Hematopoietic multipotent progenitor cell treated with erythropoietin and hydrocortisone succinate and interleukin-3 and kit ligand, for 15 days (in vitro differentiated cells): ENCODE data around the gene PLXNA2.

Experiments used
- DNase-seq: peaks from one replicate; pipeline ENCODE4 v3.0.0-alpha.2; 2015; ENCODE audit warnings: low spot score

PLXNA2 gene

DNA sequence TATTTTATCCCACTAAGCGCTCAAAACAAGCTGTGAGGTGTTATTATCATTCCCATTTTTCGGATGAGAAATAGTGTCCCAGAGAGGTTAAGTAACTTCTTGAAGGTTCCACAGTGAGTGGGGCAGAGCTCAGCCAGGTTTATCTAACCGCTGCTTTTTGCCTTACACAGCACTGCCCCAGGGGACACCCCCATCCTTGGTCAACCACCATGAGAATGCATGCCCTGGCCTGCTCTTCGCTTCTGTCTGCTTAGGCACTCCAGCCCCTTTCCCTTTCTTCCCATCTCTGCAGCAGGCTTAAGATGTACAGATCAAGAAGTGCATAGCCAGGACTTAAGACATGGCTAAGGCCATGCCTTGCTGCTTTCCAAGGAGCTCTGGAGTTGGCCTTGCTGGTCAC lies 174.3 kb downstream of the PLXNA2 start:
- no peak for DNase-seq

DNA sequence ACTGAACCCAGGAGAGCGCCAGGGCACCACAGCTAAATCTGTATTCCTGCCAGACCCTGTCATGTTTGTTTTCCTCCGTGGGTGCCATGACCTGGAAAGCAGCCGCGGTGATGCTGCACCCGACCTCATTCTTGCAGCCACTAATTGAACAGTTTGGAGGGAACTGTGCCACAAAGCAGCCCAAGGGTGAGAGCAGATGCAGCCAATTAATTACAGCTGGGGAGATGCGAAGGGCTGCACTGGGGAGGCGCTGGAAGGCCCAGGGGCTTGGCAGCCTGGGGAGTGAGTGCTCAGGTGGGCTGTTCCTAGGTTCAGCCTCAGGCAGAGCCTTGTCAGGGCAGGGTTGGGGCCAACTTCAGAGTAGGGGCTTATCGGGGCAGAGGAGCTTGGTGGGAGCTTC lies 174.9 kb downstream of the PLXNA2 start:
- no peak for DNase-seq

DNA sequence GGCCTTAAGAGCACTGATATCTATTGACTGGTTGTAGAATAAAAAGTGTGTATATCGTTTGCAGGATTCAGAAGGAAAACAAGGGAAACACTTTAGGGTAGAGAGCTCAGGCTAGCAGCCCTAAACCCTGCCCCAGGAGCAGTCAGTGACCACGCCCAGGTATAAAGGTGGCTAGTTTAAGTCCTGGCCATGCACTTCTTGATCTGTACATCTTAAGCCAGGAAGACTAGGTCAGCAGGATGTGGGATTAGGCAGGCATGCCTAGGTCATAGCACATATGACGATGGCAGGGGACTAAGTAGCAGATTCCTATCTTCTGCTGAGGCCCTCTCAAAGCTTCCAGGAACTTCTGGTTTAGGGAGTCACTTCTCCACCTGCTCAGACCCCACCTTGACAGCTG lies 175.3 kb downstream of the PLXNA2 start:
- no peak for DNase-seq

DNA sequence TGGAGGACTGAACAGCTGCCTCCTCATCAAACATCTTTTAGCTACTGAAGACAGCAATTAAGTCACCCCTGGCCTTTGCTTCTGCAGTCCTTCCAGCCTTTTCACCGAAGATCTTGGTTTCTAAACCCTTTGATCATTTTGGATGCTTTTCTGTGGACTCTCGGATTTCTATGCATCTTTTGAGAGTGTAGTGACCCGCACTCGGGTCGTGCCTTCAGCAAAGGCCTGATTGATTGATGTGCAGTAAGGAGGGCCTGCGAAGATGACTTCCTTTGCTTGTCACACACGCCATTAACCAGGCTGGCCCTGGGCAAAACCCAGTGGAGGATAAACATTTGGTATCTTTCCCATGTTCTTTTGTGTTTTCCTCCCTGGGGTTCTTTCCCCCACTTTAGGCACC lies 175.8 kb downstream of the PLXNA2 start:
- DNase-seq = no peak

DNA sequence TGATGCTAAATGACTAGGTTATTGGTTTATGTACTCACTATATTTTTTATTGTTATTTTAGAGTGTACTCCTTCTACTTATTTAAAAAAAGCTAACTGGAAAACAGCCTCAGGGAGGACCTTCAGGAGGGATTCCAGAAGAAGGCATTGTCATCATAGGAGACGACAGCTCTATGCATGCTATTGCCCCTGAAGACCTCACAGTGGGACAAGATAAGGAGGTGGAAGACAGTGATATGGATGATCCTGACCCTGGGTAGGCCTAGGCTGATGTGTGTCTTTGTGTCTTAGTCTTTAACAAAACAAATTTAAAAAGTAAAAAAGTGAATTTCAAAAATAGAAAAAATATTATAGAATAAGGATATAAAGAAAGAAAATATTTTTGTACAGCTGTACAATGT lies 177.6 kb downstream of the PLXNA2 start:
- no peak for DNase-seq

DNA sequence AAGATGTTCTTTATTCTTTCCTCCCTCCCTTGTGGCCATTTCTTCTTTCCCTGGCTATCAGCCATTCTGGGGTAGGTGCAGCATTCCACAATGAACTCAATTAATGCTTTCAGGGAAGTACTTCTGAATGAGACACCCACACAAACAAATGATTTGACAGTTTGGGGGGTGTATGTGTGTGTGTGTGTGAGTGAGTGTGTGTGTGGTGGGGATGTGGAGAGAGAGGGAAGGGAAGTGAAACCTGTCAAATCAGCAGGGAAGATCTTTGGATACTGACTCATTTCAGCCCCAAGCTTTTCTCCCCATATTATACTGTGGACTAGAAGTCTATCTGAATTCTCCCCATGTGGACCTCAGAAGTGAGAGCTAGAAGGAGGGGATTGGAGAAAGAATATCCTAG lies 178.3 kb downstream of the PLXNA2 start:
- no peak for DNase-seq

DNA sequence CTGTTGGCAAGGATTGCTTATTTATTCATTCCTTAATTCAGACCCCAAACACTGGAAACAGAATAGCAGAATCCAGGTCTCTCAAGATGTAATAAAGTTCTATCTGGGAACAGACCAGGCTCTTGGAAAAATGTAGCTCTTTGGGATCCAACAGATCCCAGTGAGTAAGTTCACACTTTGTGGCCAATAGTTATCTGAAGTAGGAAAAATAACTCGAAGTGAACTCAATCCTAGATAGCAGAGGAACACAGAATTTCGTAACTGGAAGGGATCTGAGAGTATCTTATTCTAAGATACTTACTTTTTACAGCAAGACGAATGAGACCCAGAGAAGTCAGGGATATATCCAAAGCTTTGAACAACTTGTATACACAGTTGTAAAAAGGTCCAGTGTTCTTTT lies 182.6 kb downstream of the PLXNA2 start:
- no peak for DNase-seq

DNA sequence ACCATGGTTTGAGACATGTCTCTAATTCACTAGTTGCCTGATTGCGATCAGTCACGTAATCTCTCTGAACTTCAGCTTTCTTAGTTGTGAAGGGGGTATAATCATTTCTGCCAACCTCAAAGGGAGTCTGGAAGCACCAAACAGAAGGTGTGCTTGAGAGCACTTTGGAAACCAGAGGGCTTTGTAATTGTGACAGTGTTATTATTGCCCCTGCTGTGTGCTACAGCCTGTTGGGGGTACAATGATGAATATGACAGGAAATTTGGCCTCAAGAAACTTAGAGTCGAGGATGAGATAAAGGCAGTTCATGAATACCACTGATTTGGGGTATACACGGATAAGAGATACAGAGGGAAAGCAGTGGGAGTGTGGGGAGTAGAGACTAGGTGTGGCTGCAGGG lies 183.1 kb downstream of the PLXNA2 start:
- DNase-seq = no peak

DNA sequence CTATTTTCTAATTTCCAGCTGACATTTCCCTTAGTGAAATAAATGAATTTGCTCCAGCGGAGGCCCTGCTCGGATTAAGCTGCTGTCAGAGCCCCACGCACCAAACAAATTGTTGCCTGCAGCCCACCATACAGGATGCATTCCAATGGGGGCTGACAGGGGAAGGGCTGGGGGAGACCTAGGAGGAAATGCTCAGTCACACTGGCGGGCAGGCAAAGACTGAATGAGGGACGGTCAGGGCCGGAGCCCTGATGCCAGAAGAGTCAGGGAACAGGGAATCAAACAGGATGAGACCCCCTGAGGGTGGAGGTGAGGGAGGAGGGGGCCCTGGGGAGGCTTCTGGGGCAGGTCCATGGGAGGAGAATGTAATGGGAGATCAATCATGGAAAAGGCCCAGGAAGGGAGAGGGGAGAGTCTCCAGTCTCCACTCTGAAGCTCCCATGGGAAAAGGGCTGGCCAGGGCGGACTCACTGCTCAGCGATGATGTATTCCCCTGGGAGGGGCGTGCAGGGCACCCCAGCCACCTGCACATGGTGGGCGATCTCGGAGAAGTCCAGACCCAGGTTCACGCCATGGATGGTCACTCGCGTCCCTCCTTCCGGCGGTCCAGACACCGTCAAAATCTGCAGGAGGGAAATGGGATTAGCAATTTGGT lies 183.8 kb downstream of the PLXNA2 start:
- no peak for DNase-seq

DNA sequence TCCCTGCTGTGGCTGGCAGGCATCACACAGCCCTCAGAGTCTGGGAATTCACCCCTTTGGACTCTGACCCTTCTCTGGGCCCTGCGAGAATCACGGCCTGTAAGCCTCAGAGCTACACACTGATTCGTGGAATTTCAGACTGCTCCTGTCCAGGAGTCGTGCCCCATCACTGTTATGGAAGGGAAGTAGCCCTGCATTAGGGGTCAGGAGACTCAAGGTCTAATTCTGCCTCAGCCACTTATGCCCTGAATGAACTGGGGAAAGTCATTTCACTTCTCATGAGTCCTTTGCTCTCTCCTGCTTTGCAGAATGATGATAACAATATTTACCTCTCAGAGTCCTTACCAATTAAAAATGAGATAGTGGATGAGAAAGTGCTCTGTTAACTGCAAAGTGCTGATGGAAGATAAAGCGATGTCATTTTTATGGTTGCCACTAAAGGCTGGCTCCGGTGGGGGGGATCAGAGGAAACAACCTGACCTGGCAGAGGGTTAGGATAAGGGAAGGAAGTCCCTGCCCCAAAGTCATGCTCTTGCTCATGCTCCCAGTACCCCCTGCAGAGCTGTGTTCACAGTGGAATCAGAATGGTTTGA lies 184.7 kb downstream of the PLXNA2 start:
- no peak for DNase-seq

DNA sequence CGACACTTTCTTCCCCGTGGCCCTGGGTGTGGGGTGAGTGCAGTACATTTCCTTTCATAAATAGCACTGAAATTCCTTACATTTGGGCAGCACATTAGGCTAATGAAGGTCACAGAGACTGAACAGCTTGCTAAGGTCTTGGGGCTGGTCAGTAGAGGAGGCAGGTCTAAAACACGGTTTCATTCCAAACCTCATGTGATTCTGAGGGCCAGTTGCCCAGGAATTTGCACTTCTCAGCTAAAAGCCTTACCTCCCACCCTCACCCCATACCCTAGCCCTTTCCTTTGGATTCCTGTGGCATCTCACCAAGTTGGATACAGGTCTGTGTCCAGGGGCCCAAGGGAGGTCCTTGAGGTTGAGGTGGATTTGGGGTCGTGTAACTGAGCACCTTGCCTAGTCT lies 185.4 kb downstream of the PLXNA2 start:
- no peak for DNase-seq

DNA sequence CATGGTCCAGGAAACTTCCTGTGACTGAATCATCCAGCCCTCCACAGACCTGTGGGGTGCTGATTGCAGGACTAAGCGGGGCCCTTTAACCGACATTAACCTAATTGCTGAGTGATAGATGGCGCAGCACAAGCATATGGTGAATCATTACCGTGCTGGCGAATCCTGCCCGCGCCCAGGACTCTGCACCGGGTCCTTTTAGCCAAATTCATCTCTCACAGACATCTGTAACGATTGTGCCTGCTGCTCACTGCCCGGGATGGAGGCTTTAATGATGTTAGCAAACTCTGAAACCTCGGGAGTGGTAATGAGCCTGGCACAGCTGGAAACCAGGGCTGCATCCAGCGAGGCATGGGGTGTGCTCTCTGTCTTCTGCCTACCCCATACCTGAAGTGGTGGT lies 185.9 kb downstream of the PLXNA2 start:
- DNase-seq = no peak

DNA sequence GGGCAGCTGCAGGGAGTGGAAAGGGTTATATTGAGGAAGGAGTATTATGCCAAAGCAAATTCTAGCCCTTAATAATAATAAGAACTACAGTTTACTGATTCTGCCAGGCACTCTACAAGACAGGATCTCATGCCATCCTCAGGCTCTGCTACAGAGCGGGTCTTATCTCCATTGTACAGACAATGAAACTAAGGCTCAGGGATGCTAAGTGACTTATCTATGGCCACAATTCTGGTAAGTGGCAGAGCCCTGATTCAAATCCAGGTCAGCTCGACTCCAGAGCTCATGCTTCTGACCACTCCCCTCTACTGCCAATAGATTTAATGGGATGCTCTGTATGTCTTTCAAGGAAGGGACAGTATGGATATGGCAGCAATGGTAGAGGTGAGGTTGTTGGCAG lies 187.1 kb downstream of the PLXNA2 start:
- DNase-seq = no peak

DNA sequence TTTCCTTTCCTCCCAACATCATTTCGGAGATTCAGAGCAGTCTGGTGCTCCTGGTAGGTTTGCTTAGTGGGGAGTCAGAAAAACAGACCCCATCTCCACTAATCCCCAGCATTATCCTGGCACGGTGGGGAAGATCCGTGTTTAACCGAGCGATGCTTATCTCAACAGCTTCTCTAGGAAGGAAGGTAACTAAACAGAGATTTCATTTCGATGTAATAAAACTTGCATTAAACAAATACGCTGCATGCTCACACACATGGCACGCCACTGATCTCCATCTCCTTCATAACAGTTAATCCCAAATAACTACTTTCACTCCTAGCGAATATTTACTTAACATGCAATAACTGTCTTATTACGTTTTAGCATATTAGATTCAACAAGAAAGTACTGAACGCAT lies 188.6 kb downstream of the PLXNA2 start:
- no peak for DNase-seq

DNA sequence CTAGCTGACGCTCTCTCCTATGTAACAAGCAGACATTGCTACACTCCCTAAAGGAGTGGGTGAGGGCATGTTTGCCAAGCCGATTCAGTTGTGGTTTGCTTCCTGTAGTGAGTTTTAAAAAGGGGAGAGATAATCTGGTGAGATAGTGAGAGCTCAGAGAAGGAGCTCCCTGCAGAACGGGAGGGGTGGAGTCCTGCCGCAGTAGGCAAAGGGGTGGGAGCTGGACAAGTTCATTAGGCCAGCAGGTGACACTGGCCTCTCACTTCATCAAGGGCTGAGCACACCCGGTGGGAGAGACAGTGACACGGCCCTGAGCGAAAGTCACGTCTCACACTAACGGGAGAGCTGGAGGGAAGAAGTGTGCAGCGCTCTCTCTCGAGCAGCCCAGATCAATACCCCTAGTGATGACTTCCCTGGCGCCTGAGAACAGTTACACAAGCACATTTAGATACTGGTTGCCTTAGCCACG lies 189.2 kb downstream of the PLXNA2 start:
- DNase-seq = no peak

DNA sequence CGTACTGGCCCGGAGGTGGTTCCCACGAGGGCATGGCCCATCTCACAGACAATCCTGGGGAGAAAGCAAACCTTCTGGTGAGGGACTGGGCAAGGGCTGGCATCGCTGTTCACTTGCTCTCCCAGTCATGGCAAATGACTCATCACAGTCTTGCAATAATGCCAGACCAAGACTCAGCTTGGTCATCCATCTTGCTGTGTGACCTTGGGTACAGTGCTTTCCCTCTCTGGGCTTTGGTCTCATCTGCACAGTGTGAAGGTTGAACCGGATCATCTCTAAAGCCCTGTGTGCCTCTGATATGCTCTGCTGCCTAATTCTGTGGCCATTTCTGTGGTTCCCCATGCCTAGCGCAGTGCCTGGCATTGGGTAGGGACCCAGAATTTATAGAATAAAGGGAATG lies 189.7 kb downstream of the PLXNA2 start:
- no peak for DNase-seq

DNA sequence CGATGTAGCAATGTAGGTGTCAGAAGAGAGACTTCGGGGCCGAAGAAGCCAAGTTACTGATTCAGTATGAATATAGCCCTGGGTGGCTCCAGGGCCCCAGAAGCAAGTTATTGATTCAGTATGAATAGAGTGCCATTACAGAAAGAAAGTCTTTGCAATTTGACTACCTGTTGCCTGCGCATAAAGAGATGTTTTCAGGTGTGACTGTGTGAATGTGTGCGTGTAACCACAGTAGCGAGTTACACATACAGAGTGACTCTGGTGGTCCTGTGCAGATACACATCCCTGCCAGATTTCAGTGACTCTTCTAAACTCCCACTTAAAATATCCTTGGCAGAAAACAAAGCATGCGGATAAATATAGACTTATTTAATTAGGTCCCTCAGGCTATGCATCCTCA lies 190.5 kb downstream of the PLXNA2 start:
- DNase-seq = no peak

DNA sequence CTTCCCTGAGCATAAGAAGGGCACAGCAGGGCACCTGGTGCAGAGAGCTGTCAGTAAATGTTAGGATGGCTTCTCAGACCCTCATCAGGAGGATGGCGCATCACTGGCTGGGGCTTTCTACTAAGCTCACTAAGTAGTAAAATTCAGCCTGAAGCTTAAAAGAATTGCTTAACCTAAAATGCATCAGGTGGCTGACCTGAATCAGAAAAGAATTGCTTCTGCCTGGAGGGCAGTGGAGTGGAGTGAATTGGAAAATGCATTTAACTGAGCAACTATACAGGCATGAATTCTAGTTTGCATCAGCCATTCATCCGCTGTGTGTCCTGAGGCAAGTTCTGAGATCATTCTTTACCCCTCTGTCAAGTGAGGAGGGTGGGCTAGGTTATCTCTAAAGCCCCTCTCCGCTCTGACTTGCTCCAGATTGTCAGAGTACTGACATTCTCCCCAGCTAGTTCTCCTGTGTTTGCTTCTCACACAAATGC lies 191.2 kb downstream of the PLXNA2 start:
- DNase-seq = no peak

DNA sequence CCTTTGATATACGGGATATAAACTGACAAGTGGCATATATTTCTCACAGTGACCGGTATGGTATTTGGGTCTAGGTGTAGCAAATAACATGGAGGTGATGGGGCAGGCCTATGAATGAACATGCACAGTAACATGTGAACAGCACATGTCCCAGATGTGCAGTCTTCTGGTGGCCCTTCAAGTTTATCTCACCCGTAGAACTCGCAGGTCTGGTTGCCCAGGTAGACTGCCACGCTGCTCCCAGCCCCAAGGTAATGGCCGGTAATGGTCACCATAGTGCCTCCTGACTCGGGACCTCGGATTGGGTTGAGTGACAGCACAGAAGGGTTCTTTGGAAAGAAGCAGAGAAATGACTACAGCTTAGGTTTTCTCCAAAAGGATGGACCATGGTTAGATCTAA lies 192.0 kb downstream of the PLXNA2 start:
- DNase-seq = no peak

DNA sequence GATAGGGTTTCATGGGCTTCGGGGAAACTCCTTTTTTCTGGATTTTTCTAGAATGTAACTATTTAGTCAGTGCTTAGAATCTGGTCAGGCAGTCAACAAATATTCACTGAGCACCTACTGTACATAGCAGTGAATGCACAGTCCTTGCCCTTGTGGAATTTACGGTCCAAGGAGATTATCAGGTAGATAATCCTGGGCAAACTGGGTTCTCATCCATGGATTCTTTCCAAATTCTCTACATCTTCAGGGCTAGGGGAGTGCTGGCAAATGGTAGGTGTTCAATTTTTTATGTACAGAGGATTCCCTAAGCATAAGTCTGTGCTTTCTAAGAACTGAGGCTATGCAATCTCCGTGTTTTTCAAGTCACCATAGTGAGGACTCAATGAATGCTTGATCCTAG lies 192.5 kb downstream of the PLXNA2 start:
- DNase-seq = no peak

DNA sequence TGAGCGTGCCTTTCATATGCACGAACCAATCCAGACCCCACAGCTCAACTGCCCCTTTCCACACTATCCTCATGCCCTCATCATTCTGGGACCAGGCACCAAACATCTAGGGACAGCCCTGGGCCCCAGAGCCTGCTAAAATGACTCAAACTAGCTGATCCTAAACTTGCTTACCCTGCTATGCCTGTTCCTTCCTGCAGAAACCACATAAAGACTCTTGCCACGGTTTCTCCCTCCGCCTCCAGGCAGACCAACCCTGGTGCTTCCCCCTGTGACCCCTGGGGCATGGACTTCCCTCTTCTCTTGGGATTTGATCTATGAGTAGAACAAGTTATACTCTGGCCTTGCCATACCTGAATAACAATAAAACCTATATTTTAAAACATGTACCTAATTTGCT lies 195.3 kb downstream of the PLXNA2 start:
- DNase-seq = no peak

DNA sequence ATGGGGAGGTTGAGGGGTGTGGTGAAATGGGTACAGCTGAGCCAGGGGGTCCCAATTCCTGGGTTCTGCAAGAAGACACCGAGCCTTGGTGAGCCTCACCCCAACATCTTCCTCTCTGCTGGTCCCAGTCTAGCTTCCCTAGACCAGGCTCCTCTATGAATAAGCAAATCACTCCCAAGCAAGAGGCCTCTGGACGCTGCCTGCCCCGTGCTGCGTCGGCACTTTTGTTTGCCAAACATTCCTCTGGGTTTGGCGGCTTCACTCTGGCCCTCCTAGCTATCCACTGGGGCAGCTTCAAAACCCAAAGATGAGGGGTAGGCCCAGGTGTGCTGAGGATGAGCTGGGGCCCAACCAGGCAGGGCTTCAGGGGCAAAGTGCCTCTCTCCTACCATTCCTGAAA lies 196.2 kb downstream of the PLXNA2 start:
- DNase-seq = no peak

DNA sequence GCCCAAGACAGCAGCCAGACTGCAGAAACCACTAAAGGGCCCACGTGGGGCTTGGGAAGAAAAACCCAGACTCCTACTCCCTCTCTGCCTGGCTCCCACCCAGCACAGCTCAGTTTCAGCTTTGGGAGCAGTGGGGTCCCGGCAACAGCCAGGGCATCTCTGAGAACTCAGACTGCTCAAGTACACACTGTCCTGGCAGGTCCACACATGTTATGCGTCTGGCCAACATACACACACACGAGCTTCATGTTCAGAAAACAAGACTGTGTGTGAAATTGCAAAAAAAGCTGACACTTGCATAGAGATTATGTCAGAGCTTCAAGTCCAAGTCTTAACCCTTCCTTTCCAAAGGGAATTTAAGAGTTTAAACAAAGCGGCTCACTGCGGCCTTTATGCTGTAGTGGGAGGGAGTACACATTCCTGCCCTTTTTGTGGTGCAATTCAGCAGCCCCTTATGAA lies 196.7 kb downstream of the PLXNA2 start:
- DNase-seq = no peak
